ENCODE measurements around the gene CALHM5. TPM values are rescaled to one million over a fixed set of nuclear protein-coding genes. Genes with fewer than 3 reads are reported as not detected.

CALHM5 gene
- total and polyA plus RNA-seq, 2 of the 4 experiments (the other 2 are of a cell fraction): 3.3 to 10.8 TPM

DNA sequence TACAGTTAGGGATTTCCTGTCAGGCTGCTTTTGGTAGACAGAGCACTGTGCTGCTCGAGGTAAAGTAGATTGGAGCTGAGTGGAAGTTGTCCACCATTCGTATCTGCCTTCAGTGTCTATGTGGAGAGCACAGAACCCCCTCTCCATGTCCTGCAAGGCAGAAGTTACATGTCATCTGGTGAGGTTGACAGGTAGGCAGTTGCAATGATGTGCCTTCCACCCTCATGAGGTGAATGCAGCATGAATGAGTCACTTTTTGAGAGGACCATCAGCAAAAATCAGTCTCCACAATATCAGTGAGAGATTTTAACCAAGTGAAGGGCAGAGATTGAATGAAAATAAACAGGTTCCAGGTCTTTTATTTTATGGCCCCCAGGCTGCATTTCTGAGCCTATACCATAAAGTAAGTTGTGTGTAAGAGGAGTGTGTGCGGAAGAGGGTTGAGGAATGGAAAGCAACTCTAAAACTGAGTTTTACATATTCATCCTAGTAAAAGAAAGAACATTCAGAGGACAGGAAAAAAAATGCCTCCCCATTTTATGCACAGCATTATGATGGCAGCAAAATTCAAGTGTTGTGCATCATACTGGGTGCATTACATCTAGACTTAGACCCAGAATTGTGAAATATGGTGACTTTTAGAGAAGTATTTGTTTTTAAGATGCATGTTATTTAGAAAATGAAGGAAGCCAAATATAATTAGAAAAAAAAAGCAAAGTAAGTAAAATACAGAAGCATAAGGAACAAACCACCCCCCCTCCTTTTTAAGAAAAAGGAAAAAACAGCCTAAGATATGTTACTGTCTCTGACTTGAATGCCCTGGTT lies 18.2 kb downstream of the CALHM5 start:
- no peak for DNase-seq

More for the DNA sequence above, 18.2 kb downstream of the CALHM5 start:
- Histone ChIP-seq H3K14ac (replicated peaks; ENCODE audit: low read depth, low read length) (peak overlapping the region; percentile 64; the same call in 1 of the 2 replicates), H2AK5ac (ENCODE audit: low read depth, low read length) (peak overlapping the region; percentile 95), H4K5ac (ENCODE audit: low read depth, low read length) (no peak overlapping the region), H4K8ac (ENCODE audit: low read depth in 2 of 2, low read length in 2 of 2) (peak overlapping the region in 1 of 2 experiments; percentile 39; a peak in 2 of 4 replicates), H4K20me1 (ENCODE audit: insufficient read depth, low read length) (no peaks in the 10 kb centered on the region), H3K4me2 (ENCODE audit: low read depth, low read length) (peak overlapping the region; percentile 57; the same call in 1 of the 2 replicates), H3K4ac (ENCODE audit: low read depth, low read length) (peak overlapping the region; percentile 65), H3K4me3 (ENCODE audit: insufficient read depth, low read depth, low read length) (no peak overlapping the region), H2AK9ac (replicated peaks; ENCODE audit: low read depth, low read length, poor library complexity) (no peak overlapping the region), H4K91ac (ENCODE audit: insufficient read depth, low read depth, low read length) (peak overlapping the region; percentile 66; the same call in 1 of the 2 replicates), H3K27me3 (ENCODE audit: control insufficient read depth, insufficient read depth, low read length) (no peaks in the 10 kb centered on the region), H3K36me3 (ENCODE audit: control insufficient read depth, insufficient read depth, low read length) (no peaks in the 10 kb centered on the region), H2BK120ac (ENCODE audit: low read depth, low read length) (peak overlapping the region; percentile 87), H3K9ac (ENCODE audit: low read depth, low read length) (no peak overlapping the region), H3K18ac (ENCODE audit: low read depth, low read length) (peak overlapping the region; percentile 6), H3K23ac (ENCODE audit: low read depth, low read length) (no peak overlapping the region), H2AFZ (replicated peaks; ENCODE audit: low read length, poor library complexity) (peak overlapping the region; percentile 68), H2BK20ac (ENCODE audit: low read depth, low read length) (peak overlapping the region; percentile 85), H2BK5ac (ENCODE audit: low read depth, low read length, poor library complexity, severe bottlenecking) (peak overlapping the region; percentile 42), H2BK15ac (ENCODE audit: low read depth, low read length) (peak overlapping the region; percentile 91; the same call in 2 of the 3 replicates), H3K9me1 (ENCODE audit: insufficient read depth, low read length) (peaks cover 12% of the 10 kb centered on the region), H3K4me1 (ENCODE audit: control insufficient read depth, insufficient read depth, low read length) (peaks cover 12% of the 10 kb centered on the region), H3K27ac (ENCODE audit: insufficient read depth, low read length) (no peak overlapping the region; the same call in 1 of the 2 replicates), H3K56ac (ENCODE audit: extremely low read depth, insufficient read depth, low read length) (no peak overlapping the region), H3K9me3 (ENCODE audit: control insufficient read depth, insufficient read depth, low read length) (no peaks in the 10 kb centered on the region), H3K79me1 (ENCODE audit: low read depth in 1 of 2, low read length in 2 of 2) (0 out of 4 replicates have a peak, but pooled peaks cover 0 to 3% of the 10 kb centered on the region in 2 experiments)
- intact Hi-C loops (cut with micrococcal nuclease): loop anchor here (2.0 kb wide), 2 partner anchors 17 to 307 kb away; no protein-coding TSS in a partner anchor
- TF ChIP-seq SMC3 (IDR thresholded peaks at IDR 0.05; ENCODE audit: low read depth, low read length) (no peak), MAFK (IDR thresholded peaks at IDR 0.05; ENCODE audit: low read depth, low read length) (0 out of 2 replicates have a peak, but pooled peaks have one; percentile 1), MXI1 (IDR thresholded peaks at IDR 0.05; ENCODE audit: borderline replicate concordance, low read depth, low read length) (no peak), RFX5 (IDR thresholded peaks at IDR 0.05; ENCODE audit: low read depth, low read length) (no peak), FOS (IDR thresholded peaks at IDR 0.05; ENCODE audit: low read depth, low read length) (no peak)
- BruUV-seq (replicated peaks): no TSS peak
- no peak for ATAC-seq (ENCODE audit: low read depth)
- in situ Hi-C loops (cut with MboI; ENCODE audit: low sequenced_read_pairs): loop anchor here (10.0 kb wide), 2 partner anchors 235 to 265 kb away; no protein-coding TSS in a partner anchor
- CTCF ChIA-PET: interaction anchor here (0.5 to 1.0 kb wide), 4 partner anchors 15 to 261 kb away, joined by 3 to 5 read pairs (median 3); no protein-coding TSS in a partner anchor
- no CpG with 5 or more reads among the region's 3 CpGs for WGBS, 2 experiments (ENCODE audit: extremely low coverage in 2 of 2, insufficient read length in 1 of 2)
- dilution Hi-C loops (cut with HindIII; ENCODE audit: low sequenced_read_pairs, unreplicated experiment): no loop called here
- POLR2A ChIA-PET (ENCODE audit: unreplicated experiment): no interaction called here
